GM19351 (cell line): ENCODE results near the gene DNAJB6.

ENCODE experiments used
- ATAC-seq: cut with Tn5 transposase; IDR thresholded peaks from one replicate; pipeline ENCODE4 v1.9.1; 2021; ENCODE audit warnings: mild to moderate bottlenecking, moderate library complexity; ENCODE audit not compliant: unreplicated experiment

DNAJB6 gene

DNA sequence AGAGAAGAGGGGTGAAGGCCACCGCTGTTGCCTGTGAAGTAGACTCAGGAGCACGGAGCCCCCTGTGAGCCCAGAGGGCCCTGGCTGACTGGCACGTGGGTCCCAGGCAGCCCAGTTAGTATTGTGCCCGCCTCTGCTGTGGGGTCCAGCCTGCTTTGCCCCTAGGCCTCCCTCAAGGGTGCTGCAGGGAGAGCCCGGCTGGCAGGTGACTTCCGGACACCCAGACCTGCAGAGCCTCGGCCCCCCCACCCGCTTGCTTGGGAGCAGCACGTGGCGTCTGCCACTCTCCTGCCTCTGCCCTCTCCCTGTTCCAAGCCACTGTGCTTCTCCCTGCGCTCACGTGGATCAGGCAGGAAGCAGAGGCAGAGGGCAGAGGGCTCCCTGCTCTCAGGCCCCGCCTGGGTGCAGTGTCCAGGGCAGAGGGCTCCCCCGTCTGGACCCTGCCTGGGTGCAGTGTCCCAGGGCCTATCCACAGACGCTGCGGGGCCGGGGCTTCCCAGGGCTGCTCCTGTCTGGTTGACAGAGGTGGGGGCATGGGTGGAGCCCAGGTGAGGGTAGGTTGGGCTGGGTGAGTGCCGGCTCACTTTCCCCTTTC, 88.4 kb downstream of the DNAJB6 start:
- no peak for ATAC-seq

DNA sequence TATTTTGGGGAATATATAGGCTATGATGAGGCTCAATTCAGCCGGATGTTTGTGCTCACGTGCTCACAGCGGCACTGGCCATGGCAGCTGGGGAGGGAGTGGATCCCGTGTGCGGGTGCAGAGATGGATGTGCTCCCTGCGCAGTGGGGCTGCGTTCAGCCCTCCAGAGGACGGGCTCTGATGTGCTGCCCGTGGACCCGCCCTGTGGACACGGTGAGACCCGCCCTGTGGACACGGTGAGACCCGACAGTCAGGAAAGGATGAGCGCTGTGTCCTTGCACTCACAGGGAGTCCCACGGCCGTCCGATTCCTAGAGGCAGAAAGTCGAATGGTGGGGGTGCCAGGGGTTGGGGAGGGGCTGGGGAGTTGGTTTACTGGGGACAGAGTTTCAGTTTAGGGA, 89.0 kb downstream of the DNAJB6 start:
- no peak for ATAC-seq

DNA sequence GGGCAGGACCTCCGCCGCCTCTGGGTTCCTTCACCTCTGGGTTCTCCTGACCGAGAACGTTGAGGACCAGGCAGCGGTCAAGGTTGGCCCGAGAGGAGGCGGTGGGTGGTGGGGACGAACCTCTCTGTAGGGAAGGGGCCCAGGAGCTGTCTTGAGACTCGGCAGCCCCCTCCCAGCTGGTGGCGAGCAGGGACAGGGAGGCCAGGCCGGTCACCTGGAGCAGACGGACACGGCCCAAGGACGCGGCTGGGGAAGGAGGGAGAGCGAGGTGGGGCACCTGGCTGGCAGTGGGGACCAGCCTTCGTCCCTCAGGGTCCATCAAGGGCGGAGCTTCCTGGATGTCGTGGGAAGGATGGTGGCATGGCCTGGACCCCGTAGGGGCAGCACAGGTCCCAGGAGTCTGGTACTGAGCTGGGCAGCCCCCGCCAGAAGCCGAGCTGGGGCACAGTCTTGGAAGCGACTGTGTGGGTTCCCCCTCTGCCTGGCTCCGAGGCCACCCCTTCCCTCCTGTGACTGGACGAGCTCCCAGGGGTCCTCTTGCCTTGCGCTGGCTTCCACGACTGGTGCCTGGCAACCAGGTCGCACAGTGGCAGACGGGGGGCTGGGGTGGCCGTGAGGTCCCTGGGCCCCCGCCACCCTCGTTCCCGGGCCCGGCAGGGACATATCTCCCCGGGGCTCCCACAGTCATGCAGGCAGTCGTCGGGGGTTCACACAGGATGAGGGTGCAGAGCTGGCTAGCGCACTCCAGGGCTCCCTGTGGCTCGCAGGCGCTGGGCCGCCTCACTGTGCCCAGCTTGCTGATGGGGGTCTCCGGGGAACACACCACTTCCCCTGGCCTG, 89.9 kb downstream of the DNAJB6 start:
- ATAC-seq = no peak

DNA sequence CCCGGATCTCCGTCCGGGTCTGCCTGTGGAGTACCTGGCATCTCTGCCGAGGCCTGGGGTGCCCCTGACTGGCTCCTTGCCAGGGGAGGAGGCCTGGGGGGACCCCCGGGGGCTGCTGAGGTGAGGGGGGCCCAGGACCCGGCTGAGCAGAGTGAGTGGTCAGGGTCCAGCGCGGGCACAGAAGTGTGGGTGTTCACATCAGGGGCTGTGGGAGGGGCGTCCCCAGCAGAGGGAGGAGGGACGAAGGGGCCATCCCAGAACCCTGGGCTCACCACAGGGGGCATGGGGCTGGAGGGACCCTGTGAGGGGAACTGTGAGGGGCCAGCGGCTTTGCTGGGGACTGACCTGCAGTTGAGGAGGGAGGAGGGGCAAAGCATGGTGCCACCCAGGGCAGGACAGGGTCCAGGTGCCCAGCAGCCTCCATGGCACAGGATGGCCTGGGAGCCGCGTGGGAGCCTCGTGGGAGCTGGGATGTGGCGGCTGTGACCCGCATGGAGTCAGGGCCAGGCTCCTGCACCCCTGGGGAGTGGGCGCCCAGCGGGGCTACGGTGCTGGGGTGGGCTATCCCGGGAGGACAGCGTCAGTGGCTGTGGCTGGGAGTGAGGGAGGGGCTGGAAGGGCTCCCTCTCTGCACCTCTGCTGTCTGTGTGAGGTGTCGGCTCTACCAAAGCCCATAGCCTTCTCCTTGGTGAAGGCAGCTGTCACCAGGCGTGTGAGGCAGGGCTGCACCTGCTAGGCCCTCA, 91.2 kb downstream of the DNAJB6 start:
- ATAC-seq = no peak

DNA sequence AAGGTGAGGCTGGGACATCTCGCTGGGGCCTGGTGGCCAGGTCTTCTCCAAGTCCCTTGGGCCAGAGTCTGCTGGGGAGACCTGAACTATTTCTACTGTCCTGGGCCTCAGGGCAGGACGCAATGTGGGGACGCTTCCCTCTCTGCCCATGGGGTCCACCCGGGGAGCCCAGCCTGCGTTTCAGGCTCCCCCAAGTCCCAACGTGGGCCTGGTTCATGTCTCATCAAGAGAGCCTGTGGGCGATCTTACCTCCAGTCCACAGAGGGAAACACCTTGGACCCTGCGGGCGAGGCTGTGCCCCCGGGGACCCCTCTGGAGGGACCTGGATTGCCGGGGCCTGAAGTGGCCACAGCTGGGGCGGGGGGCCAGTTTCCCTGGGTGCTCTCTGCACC, 91.7 kb downstream of the DNAJB6 start:
- ATAC-seq = no peak

DNA sequence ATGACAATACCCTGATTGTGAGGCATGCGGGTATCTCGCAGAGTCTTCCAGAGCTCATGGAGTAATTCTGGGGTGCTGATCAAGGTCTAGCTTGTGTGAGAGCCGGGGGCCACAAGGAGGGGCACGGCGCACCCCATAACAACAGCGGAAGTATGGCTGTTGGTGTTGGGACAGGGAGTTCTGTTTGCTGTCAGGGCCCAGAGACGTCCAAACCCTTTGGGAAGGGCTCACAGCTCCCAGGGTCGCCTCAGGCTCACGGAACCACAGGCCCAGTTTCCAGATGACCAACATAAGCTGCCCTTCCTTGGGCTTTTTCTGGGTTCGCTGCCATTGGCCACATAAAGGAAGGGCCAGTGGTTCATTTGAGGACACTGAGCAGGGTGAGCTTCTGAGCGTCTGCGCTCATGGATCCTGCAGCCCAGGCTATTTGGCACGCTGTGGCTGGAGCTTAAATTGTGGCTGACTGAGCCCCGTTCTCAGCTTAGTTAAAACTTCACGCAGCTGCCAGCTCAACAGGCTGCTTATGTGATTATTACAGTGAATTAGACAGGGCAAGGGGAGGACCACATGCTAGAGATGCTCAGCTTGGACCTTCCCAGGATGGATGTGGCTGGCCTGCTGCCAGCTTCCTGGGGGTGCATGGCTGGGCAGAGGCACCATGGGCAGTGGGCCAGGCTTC, 92.3 kb downstream of the DNAJB6 start:
- no peak for ATAC-seq

DNA sequence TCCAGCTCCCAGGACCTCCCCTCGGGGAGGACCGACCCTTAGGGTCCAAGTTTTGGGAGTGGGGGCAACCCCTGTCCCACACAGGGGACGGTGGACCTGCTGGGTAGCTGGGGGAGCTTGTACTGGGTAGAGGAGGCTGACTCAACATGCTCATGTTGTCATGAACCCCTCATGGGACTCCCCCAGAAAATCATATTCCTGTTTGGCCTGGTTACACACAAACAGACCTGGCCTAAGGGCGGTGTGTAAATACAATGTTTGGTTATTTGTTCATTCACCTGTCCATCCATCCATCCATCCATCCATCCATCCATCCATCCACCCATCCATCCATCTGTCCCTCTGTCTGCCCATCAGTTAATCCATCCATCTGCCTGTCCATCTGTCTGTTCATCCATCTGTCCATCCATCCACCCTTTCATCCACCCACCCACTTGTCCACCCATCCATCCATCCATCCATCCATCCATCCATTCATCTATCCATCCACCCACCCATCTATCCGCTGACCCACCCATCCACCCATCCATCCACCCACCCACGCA, 92.9 kb downstream of the DNAJB6 start:
- no peak for ATAC-seq

DNA sequence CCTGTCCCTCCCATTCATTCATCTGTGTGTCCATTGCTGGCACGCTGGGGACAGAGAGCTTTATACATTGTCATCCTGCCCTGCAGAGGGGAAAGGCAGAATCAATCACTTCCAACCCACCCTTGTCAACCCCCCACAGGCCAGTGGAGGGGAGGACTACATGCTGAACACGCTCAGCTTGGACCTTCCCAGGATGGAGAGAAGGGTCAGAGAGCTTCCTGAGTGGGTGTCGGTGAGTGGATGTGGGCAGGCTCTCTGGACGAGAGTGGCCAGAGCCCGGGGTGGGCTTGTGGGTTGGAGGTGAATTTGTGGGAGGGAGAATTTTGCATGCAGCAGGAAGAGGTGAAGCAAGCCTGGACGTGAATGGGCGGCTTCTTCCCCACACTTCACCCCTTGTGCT, 93.9 kb downstream of the DNAJB6 start:
- no peak for ATAC-seq

DNA sequence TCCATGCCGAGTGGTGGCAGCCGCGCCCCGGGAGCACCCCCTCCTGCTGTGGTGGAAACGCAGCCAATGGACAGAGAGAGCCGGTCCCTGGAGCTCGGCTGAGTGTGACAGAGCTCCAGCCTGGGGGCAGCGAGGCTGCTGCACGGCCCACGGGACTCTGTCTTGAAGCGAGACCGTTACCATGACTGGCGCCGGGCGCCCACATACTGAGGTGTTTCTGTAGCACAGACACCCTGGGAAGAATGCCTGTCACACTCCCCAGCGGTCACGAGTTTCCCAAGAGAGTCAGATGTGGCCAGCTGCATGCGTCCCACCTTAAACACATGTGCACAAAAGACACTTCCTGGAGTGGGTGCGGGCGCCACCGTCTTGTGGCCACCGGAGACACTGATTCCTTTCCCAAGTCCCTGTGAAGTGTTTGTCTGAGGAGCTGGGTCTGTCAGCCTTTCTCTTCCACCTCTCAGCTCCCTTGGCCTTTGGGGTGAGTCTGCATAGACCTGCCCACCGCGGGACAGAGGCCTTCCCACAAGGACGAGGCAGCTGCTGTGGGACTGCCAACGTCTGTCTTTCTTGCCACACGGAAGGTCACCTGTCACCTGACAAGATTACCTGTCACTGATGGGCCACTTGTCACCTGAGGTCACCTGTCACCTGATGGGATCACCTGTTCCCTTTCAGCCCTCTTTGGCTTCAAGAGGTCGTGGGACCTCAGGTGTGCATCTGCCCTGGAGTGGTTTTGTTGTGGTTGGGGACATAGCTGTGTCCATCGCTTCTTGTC, 94.6 kb downstream of the DNAJB6 start:
- ATAC-seq = no peak

DNA sequence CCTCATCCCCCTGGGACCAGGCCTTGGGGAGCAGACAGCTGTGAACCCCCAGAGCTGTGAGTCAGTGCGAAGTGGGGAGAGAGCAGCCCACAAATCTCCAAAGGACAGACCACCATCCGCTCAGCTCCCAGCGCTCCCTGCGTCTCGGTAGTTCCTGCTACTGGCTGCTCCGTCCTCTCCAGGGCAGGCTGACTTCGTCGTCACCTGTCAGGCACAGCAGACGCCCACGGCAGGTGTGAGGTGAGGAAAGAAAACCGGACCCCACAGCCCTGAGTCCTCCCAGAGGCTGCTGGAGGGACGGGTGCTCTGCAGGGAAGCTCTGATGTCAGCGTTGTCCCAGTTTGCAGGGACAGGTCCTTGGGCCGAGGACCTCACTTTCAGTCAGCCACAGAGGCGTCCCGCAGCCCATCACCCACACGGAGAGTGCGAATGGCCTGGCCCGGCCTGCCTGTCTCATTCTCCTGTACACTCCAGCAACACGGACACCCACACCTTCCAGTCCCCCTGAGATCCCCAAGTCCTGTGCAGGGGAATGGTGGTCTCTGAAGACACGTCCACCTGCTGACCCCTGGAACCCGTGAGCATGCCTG, 95.2 kb downstream of the DNAJB6 start:
- no peak for ATAC-seq

DNA sequence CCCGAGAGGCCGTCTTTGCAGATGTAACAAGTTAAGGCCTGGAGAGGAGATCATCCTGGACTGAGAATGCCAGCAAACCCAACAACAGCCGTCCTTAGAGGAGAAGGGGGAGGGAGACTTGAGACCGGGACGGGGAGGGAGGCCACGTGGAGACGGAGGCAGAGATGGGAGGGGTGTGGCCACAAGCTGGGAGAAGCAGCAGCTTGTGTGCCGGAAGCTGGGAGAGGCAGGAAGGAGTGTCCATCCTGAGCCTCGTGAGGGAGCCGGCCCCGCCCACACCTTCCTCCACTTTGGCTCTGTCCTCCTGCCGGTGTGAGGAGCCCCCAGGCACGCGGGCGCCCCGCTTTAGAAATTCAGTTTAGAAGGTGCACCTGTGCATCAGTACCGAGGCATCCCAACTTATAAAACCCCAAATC, 95.7 kb downstream of the DNAJB6 start:
- ATAC-seq = no peak

DNA sequence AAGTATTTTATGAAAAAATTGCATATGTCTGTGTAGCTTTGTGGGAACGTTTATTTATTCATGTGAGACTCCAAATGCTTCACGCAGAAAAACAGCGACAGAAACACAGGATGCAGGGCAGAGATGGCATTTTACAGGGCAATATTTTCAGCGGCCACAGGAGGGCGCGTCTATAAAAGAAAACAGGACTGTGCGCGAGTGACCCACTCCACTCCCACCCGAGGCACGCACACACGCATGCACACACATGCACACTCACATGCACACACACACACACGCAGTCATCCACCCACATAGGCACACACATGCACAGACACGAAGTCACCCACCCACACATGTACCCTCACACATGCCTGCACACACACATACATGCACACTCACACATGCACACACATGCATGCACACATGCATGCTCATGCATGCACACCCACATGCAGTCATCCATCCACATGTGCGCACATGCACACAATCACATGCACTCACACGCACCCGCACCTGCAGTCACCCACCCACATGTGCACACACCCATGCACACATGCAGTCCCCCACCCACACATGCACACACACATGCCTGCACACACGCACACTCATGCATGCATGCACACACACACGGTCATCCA, 96.3 kb downstream of the DNAJB6 start:
- peak; percentile 56 for ATAC-seq

DNA sequence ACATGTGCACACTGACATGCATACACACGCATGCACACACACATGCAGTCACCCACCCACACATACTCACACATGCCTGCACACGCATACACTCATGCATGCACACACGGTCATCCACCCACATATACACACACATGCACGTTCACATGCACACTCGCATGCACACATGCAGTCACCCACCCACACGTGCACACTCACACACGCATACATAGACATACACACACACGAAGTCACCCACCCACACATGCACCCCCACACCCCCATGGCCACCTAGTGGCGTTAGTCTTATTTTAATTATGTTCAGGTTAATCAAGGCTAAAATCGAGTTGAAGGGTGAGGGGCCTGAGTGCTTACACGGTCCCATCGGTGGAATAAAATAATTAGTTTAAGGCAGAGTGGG, 96.8 kb downstream of the DNAJB6 start:
- no peak for ATAC-seq

DNA sequence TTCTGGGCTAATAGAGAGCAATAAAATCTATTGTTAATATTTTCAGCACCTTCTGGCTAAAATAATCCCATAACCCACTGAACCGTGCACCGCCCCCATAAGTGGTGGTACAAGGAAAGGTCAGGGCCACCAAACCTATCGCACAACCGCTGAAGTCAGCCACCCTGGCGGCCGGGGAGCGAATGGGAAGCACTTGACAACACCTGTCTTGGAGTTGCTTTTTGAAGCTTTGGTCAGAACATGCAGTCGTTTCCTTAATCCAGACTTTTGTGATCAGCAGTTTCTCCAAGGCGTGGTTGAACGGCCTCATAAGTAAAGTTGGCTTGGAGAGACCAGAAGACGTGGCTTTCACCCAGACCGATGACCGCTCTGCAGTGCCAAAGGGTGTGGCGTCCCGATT, 97.4 kb downstream of the DNAJB6 start:
- ATAC-seq = no peak

DNA sequence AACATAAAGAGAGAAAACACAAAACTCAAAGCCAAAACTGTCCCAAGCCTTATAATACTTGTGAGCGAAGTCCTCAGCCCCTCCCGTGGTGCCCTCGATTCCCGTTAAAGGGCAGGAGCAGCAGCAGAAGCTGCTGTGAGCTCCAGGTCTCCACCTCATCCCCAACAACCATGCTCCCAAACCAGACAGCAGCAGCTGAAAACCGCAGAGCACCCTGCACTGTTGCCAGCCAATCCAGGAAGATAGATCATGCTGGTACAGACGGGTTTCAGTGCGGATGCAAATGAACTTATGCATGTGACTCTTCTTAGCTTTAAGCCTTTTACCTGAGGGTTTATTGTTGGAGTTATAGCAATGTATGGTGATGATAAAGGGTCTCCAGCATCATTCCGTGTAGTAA, 97.9 kb downstream of the DNAJB6 start:
- no peak for ATAC-seq

DNA sequence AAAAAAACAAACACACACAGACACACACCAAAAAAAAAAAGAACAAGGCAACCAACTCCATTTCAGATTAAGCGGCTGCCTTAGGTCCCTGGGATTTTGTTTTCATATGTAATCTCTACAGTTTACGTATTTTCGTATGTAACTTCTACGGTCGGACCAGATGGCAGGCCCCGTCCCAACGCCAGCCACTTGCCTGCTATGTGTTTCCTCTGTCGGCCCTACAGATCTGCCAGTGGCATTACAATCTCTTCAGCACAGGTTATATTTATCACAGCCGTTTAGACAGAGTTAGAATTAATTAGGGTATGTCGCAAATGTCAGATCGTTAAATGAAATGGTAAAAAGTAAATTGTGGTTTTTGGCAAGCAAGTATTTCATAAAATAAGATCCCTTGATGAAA, 99.3 kb downstream of the DNAJB6 start:
- ATAC-seq = no peak

DNA sequence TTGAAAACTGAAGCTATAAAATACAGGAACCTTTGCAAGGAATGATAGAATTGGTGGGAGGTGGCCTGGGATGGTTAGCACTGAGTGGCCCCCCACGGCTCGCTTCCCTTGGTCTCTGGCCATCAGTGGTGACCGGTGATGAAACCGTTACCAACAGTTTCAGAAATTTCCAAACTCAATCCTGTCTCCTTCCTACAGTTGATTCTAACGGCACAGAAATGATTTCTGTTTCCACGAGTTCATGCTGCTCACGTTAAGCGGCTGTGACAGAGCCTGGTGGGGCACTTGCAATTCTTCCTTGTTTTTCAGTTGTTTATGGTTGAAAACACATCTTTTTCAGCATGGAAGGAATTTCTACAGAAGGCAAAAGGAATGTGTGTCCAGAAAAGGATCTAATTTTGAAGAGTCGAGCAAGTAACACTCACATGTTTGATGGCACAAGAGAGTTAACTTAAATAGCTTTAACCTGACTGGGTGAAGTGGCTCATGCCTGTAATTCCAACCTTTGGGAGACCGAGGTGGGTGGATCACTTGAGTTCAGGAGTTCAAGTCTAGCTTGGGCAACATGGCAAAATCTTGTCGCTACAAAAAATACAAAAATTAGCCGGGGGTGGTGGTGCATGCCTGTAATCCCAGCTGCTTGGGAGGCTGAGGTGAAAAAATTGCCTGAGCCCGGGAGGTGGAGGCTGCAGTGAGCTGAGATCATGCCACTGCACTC, 100.1 kb downstream of the DNAJB6 start:
- no peak for ATAC-seq

DNA sequence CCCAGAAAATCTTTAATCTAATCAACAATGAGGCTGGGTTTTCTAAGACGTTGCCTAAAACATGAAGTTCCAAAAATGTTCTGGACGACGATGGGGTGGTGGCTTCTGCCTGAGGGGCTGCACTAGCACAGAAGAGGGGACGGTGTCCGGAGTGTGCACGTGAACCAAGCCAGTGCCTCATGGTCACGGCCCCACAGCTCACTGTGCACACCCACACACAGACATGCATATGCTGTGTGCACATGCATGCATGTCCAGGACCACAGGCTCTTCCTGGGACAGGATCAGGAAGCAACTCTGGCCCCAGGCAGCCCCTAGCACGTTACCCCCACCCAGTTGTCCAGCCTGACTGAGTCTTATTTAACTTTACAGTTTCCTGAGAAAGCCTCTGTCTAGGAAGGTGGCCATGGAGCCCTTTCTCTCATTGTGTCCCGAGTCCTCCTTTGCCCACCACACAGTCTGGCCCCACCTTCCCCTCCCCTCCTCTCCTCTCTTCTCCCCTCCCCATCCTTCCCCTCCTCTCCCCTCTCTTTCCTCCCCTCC, 100.8 kb downstream of the DNAJB6 start:
- ATAC-seq = no peak
